HG03159 (cell line): ENCODE results near the gene EMC9.
"Not testable (repeated sequence)": the region's sequence is repeated elsewhere in the genome, so short reads cannot be mapped to it uniquely, and the experiment has no call there.

Experiments
- ATAC-seq: cut with Tn5 transposase; IDR thresholded peaks from one replicate; pipeline ENCODE4 v1.9.1; 2021; ENCODE audit warnings: mild to moderate bottlenecking, moderate library complexity; ENCODE audit not compliant: unreplicated experiment

EMC9 gene

DNA sequence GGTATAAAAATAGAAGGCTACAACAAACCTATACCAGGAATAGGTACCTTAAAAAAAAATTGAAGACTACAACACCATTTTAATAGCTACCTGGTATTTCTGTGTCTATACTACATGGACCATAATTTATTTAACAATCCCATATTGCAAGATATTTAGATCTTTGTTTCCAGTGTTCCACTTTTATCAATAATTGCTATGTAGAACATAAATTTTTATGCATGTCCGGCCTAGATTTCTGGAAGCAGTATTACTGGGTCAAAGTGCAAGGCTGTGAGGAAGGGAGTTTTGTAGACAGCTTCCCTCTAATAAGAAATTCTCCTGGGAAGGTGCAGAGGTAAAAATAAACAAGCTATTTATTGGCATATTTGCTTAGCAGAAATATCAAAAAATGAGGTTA, 30.9 kb downstream of the EMC9 start:
- ATAC-seq: no peak

DNA sequence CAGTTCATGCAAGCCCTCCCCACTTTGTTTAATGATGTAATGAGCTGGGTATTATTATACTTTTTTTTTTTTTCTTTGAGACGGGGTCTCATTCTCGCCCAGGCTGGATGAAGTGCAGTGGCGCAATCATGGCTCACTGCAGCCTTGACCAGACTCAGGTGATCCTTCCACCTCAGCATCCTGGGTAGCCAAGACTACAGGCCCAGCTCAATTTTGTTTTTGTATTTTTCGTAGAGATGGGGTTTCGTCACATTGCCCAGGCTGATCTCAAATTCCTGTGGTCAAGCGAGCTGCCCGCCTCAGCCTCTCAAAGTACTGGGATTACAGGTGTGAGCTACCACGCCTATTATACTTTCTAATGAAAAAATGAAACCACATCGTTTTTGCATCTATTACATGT, 31.3 kb downstream of the EMC9 start:
- no peak for ATAC-seq

DNA sequence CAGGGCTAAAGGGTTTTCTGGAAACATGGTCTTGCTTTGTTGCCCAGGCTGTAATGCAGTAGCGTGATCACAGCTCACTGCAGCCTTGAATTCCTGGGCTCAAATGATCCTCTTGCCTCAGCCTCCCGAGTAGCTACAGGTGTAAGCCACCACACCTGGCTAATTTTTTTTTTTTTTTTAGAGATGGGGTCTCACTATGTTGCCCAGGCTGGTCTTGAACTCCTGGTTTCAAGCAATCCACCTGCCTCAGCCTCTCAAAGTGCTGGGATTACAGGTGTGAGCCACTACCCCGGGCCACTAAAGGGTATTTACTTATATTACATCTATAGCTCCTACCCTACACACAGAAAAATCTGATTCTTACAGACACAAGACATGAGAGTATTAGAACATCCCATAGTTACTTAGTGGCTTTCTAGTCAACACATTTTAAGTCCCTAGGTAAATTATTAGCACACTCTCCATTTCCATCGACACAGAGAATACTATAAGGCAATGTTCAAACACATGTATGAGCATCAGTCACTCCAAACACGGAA, 33.0 kb downstream of the EMC9 start:
- peak; percentile 19 for ATAC-seq

DNA sequence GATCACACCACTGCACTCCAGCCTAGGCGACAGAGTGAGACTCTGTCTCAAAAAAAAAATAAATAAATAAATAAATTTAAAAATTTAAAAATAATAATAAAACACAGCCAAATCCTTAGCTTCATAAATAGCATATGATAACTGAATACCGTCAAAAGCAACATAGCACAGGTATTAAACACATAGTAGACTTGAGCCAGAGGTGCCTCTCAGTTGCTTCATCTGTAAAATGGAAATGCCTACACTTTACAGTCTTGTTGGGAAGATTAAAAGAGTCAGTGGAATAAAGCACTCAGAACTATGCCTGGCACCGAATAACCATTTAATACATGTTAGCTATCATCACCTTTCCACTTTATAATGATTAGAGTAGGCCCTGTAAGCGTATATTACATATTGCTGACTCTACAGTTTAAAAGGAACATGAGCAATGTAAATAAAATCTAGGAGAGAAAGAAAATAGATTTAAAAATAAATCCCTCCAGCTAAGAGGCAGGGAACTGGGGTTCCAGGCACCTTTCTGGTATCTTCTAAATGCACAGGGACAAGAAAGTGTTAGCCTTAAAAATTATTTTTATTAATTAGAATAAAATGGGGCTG, 34.6 kb downstream of the EMC9 start:
- no peak for ATAC-seq

DNA sequence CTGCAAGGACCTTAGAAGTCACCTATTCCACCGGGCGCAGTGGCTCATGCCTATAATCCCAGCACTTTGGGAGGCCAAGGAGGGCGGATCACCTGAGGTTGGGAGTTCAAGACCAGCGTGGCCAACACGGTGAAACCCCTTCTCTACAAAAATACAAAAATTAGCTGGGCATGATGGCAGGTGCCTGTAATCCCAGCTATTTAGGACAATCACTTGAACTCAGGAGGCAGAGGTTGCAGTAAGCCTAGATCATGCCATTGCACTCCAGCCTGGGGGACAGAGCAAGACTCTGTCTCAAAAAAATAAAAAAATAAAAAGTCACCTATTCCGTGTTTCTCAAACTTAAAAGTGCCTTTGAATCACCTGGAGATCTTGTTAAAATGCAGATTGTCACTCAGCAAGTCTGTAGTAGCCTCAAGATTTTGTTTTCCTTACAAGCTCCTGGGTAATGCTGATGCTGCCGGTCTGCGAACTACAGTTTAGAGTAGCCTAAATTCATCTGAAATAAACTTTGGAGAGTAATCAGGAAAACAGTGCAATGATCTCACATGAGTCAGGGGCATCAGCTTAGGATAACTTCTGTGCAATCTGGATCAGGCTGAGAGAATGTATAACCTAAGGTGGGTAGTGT, 35.7 kb downstream of the EMC9 start:
- not testable (repeated sequence) for ATAC-seq

DNA sequence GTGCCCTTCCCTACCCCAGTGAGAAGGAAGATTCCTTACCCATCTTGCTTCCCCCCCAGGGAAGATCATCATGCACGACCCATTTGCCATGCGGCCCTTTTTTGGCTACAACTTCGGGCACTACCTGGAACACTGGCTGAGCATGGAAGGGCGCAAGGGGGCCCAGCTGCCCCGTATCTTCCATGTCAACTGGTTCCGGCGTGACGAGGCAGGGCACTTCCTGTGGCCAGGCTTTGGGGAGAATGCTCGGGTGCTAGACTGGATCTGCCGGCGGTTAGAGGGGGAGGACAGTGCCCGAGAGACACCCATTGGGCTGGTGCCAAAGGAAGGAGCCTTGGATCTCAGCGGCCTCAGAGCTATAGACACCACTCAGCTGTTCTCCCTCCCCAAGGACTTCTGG, 37.9 kb downstream of the EMC9 start:
- ATAC-seq: no peak

DNA sequence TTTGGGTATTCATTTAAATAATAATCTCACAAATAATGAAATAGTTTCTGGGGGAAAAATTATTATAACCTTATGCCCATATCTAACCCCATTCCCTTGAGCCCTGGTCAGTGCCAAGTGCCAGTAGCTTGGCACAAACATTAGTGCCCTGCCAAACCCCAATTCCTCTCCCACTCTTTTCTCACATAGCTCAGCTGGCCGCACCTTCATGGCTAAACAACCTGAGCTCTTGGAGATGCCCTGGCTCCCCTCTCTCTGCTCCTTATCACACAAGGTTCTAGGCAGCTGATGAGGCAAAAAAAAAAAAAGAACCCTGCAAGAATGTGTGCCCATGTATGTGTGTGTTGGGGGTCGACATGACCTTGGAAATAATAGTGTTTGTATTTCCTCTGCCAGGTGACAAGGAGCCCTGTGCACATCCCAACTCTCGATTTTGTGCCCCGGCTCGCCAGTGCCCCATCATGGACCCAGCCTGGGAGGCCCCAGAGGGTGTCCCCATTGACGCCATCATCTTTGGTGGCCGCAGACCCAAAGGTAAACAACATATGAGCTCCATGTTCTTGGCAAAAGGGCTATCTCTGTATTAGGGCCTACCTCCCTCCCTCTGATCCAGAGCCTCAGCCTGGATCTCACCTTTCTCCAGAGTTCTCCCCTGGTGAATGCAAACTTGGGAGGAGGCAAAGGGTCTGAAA, 38.9 kb downstream of the EMC9 start:
- no peak for ATAC-seq

DNA sequence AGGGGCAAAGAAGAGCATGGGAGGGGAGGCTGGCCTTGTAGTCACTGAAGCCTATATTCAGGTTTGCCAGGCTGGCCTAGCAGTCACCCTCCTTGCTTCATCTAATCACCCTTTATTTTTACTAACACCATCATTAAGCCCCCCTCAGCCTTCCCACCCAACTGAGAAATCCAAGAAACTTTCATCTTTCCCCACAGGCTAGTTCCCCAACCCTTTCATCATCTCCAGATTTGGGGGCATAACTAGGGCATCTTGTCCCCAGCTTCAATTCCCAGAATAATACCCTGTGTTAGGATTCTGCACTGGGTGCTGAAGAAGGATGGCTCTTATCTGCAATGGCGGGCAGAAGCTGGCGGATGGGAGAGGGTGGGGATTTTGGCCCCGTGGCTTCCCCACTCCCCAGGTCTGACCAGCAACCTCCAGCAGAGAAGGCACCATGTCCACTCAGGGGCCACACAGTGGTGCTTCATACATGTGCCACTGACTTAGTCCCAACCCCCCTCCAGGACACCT, 40.4 kb downstream of the EMC9 start:
- no peak for ATAC-seq

DNA sequence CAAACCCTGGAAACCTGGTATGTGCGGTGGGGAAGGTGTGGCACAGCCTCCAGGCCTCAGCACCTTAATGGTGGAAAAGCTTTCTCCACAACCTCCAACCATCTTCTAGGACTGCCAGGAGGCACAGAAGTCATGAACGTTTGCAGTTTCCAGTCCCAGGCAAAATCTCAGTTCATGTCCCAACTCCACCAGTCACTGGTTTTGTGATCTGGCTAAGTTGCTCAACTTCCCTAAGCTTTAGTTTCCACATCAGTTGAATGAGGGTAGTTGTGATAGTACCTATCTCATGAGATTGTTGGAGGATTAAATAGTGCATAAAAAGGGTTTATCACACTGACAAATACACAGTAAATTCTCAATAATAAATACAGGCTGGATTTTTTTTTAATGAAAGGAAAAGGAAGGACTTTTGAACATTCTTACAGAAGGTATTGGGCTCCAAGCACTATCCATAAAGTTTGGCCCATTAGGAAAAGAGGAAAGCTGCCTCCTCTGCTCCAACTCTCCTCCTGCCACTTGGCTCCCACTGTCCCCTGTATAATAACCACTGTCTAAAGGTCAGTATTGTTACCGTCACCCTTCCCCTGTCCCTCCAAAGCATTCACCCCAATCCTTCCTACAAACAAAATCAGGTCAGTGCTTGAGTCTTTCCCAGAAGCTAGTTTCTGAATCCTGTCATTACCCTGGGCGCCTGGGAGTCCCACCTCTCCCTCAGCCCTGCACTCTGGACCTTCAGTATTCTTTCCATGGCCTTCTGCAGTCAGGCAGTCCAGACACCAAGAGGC, 41.0 kb downstream of the EMC9 start:
- no peak for ATAC-seq

DNA sequence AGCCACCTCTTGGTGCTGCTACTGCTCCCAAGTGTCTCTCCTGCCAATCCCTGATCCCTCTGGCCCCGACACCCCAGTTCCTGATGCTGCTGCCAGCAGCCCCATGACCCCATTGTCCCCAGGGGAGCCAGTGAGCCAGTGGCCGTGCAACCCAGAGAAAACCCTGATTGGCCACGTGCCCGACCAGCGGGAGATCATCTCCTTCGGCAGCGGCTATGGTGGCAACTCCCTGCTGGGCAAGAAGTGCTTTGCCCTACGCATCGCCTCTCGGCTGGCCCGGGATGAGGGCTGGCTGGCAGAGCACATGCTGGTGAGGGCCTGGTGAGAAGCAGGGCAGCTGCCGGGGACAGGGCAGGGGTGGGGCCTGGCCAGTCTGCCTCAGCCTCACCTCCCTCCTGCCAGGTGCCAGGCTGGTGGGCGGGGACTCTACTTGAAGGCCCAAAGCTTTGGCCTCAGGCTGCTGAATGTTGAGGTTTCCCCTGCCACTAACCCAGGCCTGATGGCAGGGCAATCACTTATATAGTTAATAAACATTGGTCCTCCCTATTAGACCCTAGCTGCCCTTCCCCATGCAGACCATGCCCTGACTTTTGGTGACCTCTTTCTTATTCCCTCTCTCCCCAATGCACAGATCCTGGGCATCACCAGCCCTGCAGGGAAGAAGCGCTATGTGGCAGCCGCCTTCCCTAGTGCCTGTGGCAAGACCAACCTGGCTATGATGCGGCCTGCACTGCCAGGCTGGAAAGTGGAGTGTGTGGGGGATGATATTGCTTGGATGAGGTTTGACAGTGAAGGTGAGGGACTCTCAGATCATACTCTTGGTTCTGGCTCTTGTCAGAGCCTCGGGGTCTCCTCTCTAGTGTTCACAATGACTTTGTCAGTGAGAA, 42.2 kb downstream of the EMC9 start:
- no peak for ATAC-seq

DNA sequence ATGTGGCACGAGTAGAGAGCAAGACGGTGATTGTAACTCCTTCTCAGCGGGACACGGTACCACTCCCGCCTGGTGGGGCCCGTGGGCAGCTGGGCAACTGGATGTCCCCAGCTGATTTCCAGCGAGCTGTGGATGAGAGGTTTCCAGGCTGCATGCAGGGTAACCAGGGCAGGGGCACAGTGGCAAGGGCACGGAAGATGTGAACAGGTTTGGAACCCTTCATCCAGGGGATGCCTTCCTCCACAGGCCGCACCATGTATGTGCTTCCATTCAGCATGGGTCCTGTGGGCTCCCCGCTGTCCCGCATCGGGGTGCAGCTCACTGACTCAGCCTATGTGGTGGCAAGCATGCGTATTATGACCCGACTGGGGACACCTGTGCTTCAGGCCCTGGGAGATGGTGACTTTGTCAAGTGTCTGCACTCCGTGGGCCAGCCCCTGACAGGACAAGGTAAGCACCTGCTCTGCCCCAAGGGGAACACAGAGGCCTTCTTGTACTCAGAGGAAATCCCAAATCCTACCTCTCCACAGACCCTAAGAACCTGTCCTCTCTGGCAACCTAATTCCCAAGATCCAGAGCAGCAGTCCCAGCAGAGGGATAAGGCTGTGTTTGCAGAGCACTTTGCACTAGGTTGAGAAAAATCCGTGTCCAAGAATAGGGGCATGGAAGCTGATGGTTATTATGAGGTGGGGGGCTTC, 43.0 kb downstream of the EMC9 start:
- no peak for ATAC-seq

DNA sequence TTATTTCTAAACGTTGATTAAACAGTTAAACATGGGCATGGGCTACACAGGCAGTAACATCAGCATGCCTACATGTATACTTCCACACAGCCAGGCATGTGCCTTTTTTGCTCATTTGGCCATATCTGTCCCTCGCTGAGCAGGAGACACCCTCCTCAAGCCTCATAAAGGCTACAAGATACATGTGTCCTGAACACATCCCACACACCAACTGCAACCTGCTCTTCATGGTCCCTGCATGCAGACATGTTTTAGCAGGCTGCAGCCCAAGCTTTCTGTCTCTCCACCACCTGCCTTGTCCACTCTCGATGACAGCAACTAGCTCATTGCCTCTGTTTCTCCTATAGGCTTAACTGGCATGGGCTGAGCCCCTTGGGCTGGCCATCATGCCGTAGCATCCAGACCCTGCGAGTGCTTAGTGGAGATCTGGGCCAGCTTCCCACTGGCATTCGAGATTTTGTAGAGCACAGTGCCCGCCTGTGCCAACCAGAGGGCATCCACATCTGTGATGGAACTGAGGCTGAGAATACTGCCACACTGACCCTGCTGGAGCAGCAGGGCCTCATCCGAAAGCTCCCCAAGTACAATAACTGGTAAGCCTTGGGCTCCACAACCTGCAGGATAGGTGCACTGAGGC, 44.7 kb downstream of the EMC9 start:
- no peak for ATAC-seq

DNA sequence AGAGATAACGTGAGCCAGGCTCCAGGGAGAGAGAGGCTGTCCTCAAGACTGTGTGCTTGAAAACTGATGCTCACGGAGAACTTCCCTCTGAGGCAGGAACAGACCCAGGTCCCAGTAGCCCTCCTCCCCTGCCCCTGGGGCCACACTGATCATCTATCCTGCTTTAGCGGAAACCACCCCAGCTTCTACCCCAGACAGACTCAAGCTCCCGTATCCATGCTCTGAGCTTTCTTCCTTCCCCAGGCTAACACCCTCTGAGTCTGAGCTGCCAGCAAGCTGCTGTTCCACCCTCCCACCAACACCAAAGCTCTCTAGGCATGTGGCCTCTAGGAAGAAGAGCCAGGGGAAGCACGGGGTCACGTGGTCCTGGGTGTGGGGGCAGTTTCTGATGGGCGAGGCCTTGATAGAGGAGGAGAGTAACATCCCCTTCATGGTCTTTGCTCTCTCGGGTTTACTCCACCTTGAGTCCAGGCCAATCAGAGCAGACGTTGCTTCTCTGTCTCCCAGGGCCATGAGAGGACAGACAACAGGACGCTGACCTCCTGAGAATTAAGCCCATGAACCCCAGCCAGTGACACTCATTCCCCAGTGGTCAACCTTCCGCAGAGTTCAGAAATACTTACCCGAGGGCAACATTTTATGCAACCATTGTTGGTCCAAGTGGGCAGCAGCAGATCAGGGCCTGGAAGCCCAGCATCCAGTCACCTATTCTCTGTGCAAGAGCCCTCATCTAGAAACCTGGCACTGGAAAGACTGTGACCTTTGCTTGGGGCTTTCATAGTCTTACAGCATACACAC, 45.9 kb downstream of the EMC9 start:
- peak; percentile 72 for ATAC-seq

DNA sequence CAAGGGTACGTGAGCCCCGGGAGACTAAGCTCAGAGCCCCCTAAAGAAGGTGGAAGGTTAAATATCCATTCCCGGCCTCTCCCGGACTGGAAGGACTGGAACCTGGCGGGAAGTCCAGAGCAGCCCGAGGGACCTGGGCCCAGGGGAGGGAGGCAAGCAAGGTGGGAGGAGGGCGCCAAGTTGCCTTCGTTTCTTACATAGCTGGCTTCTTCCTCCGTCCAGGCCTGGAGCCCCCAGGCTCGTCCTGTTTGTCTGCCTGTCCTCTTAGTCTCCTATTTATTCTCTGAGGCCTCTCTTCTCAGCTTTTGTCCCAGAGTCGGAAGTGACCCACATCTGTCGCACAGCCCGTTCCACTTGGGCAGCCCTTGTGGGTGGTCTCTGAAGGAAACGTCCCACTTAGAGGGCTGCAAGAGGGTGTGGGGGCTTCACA, 46.5 kb downstream of the EMC9 start:
- peak; percentile 2 for ATAC-seq

DNA sequence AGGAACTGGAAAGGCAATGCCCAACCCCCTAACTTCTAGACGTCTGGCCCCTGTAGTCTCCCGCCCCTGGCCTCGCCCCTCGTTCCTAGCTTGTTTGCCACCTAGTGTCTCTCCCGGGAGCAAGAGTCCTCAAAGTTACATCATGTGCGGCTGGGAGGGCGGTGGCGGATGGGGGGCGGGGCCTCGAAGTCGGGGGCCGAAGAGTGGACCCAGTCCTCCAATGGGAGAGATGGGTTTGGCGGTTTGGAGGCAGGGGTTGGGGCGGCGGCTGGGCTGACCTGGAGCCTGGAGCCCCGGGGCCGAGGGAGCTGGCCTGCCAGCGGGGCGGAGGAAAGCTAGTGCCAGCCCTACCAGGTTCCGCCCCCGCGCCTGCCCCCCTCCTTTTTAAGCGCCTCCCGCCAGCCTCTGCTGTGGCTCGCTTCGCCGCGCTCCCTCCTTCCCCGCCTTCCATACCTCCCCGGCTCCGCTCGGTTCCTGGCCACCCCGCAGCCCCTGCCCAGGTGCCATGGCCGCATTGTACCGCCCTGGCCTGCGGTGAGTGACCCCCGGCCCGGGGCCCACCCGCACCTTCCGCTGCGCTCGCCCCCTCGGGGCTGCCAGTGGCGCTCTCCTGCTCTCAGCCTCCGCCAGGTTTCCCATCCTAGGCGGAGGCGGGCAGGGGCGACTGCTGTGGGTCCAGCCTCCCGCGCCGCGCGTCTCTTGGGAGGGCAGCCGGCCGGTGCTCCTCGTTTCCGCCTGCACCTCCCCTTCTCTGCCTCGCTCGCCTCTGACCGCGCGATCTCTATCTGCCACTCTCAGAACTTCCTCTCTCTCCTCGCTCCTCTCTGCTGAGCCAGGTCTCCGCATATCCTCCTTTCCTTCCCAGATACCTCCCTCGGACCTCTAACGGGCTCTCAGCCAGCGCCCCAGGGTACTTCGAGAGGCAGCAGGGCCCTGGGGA, 47.2 kb downstream of the EMC9 start, which contains the start of gene PCK2:
Gene PCK2, plus strand, starts transcription at position 411 of the 940 bp plus-strand sequence. Its CDS starts 95 bp downstream, at position 506.
- peak; percentile 33 for ATAC-seq

DNA sequence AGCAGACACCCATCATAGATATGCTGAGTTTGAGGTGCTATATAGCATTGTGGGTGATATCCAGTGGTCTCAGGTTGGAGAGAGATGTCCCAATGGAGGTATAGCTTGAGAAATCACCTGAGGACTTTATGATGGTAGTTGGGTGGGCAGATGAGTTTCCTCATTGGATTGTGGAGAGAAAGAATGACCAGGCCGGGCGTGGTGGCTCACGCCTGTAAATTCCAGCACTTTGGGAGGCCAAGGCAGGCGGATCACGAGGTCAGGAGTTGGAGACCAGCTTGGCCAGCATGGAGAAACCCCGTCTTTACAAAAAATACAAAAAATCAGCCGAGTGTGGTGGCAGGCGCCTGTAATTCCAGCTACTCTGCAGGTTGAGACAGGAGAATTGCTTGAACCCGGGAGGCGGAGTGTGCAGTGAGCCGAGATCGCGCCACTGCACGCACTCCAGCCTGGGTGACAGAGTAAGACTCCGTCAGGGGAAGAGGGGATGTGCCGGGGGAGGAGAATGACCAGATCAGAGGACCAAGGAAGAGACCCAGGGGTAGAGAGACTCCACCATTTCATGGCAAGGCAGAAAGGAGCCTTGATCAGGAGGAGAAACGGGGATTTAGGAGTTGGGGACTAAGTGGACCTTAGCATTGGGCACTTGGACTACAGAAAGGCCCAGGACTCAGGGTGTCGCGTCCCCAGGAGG, 48.0 kb downstream of the EMC9 start:
- ATAC-seq: no peak
